ENCODE measurements around the gene ALG9. TPM values are rescaled to one million over a fixed set of nuclear protein-coding genes. Genes with fewer than 3 reads are reported as not detected.

The ALG9 gene
- total RNA-seq, 2 donors from 2014 or later, result 22.2 to 32.4 TPM

DNA sequence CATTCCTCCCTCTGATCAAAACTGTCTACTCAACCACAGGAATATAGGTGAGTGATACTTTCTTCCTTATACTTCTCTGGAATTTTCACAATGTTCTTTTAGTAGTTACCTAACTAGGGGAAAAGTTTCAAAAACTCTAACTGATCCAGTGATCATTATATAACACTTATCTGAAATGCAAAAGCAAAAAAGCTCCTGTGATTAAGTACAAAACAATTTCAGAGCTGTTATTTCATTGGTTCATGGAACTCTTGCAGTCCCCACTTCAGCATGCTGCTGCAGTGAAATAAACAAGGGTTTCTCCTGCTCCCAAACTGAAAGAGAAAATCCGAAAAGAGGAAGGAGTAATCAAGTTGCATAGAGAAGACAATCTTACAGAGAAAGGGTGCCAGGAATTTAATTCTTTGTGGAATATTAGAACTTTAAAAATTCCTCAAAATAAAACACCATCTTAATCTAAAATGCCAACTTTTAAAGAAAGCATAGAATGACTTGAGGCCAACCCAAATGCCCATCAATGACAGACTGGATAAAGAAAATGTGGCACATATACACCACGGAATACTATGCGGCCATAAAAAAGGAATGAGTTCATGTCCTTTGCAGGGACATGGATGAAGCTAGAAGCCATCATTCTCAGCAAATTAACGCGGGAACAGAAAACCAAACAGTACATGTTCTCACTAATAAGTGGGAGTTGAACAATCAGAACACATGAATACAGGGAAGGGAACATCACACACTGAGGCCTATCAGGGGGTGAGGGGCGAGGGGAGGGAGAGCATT is 125.5 kb downstream of the ALG9 start:
- peak overlapping the region in 1 of 2 donors; percentile 43 for H3K27ac ChIP-seq
- no peaks in the 10 kb centered on the region for H3K9me3 ChIP-seq
- H3K36me3 ChIP-seq, result peaks cover 56% of the 10 kb centered on the region
- TF ChIP-seq, protein P1, sequence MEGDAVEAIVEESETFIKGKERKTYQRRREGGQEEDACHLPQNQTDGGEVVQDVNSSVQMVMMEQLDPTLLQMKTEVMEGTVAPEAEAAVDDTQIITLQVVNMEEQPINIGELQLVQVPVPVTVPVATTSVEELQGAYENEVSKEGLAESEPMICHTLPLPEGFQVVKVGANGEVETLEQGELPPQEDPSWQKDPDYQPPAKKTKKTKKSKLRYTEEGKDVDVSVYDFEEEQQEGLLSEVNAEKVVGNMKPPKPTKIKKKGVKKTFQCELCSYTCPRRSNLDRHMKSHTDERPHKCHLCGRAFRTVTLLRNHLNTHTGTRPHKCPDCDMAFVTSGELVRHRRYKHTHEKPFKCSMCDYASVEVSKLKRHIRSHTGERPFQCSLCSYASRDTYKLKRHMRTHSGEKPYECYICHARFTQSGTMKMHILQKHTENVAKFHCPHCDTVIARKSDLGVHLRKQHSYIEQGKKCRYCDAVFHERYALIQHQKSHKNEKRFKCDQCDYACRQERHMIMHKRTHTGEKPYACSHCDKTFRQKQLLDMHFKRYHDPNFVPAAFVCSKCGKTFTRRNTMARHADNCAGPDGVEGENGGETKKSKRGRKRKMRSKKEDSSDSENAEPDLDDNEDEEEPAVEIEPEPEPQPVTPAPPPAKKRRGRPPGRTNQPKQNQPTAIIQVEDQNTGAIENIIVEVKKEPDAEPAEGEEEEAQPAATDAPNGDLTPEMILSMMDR (IDR thresholded peaks at IDR 0.05), result no peak
- peaks cover 0 to 8% of the 10 kb centered on the region in 2 donors for H3K4me1 ChIP-seq
- no peaks in the 10 kb centered on the region for H3K27me3 ChIP-seq
- no peak overlapping the region for H3K4me3 ChIP-seq
- DNase-seq (ENCODE audit: low spot score), result no peak

DNA sequence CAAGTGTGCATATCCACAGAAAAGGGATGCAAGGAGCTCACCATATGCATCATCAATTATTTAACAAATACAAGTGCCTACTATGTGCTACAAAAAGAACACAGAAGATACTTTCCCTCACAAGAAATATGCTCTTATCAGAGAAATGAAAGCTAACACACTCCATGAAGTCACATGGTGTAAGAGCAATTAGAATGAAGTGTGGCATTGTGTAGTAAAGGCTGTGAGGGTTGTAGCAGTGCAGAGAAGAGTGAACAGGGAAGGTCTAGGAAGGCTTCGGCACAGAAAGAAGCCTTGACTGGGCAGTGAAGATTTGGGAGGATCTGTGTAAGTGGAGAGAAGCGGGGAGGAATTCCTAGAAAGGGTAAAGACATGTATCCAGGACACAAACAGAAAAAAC is 127.7 kb downstream of the ALG9 start:
- H3K27me3 ChIP-seq, result no peaks in the 10 kb centered on the region
- H3K9me3 ChIP-seq, result no peaks in the 10 kb centered on the region
- H3K36me3 ChIP-seq, result peaks cover 57% of the 10 kb centered on the region

DNA sequence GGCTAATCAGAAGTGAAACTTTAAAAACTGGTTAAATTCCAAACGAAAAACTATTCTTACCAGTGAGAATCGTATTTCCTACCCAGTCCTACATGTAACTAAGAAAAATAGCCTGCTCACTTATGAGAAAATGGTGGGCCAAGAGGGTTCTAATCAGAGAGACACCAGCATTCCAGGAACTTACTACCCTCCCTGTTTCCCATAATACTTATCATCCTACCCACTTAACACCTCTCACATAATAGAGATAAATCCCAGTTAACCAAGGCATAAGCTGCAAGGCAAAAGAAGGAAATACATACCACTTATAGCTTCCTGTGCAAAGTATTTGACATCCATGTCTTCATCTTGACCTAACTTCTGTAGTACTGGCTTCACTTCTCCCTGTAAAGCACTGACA is 129.6 kb downstream of the ALG9 start:
- H3K27ac ChIP-seq, result peak overlapping the region in 1 of 2 donors; percentile 24
- TF ChIP-seq, protein P1 (IDR thresholded peaks at IDR 0.05), result no peak
- no peak for DNase-seq (ENCODE audit: low spot score)

More for the DNA sequence above, 127.7 kb downstream of the ALG9 start:
- no peak for DNase-seq (ENCODE audit: low spot score)
- TF ChIP-seq, protein P1 (IDR thresholded peaks at IDR 0.05), result no peak
- Histone ChIP-seq H3K4me3 (no peak overlapping the region), H3K4me1 (peaks cover 0 to 12% of the 10 kb centered on the region in 2 donors), H3K27ac (no peak overlapping the region)

DNA sequence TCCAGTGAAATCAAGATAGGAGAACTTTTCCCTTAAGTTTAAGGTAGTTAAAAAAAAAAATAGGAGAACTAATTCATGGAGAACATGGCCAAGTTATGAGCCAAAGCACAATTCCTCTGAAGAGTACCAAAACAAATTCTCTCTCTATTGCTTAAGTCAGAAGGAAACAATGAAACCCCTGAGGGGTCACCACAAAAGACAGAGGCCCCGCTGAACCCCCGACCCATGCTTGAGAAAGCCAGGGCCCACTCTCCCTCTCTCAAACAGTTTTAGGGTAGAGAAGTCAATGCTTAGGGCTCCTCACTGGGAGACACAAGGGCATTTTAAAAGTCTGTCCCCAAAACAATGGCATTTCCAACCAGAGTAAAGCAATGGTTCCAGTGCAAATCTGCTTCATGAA is 132.1 kb downstream of the ALG9 start:
- TF ChIP-seq, protein P1 (IDR thresholded peaks at IDR 0.05), result no peak
- Histone ChIP-seq H3K27me3 (no peaks in the 10 kb centered on the region), H3K4me3 (no peak overlapping the region), H3K4me1 (peaks cover 0 to 46% of the 10 kb centered on the region in 2 donors), H3K27ac (no peak overlapping the region), H3K9me3 (no peaks in the 10 kb centered on the region), H3K36me3 (peaks cover 29% of the 10 kb centered on the region)
- DNase-seq (ENCODE audit: low spot score), result no peak

More for the DNA sequence above, 129.6 kb downstream of the ALG9 start:
- Histone ChIP-seq H3K9me3 (no peaks in the 10 kb centered on the region), H3K4me1 (peaks cover 0 to 32% of the 10 kb centered on the region in 2 donors), H3K36me3 (peaks cover 39% of the 10 kb centered on the region), H3K27me3 (no peaks in the 10 kb centered on the region), H3K4me3 (no peak overlapping the region)

DNA sequence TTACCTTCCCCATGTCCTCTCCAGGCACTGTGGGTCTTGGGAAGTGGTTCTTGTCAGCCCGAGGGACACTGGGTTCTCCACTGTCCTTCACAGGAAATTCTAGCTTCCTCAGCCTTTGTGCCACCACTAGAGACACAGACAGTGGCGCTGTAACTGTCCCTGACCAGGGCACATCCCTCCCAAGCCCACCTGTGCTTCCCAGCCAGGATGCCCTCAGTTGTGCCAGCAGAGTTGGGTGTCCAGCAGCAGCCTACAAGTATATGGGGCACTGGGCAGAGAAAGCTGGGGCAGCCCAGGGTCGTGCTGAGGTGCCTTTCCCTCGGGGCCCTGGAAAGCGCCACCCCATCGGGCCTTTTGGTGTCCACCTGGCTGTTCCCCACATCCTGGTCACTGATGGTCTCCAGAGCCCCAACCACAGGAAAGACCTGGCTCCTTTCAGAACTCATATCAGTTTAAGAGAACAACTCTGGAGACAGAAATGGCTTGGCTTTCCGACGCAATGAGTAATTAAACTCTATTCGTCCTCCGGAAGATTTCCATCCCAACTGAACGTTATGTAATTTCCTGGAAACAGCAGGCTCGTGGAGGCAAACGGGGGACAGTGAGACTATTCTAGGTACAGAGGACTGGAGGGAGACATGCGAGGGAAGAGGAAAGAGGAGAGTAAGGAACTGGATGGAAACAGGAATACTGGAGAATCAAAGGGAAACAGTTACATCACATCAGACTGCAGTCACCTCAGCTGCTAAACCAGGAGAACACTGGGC is 133.8 kb downstream of the ALG9 start:
- H3K27ac ChIP-seq, result peak overlapping the region; percentile 91 to 97
- no peak for DNase-seq (ENCODE audit: low spot score)
- H3K27me3 ChIP-seq, result no peaks in the 10 kb centered on the region
- peaks cover 15% of the 10 kb centered on the region for H3K36me3 ChIP-seq
- peaks cover 0 to 63% of the 10 kb centered on the region in 2 donors for H3K4me1 ChIP-seq
- TF ChIP-seq, protein P1 (IDR thresholded peaks at IDR 0.05), result no peak
- H3K9me3 ChIP-seq, result no peaks in the 10 kb centered on the region
- no peak overlapping the region for H3K4me3 ChIP-seq
